ENCODE results near the gene DCUN1D3. TPM values are rescaled to one million over a fixed set of nuclear protein-coding genes. Genes with fewer than 3 reads are reported as not detected.

DCUN1D3 gene
- total RNA-seq, 1 experiment from 2014 or later = 16.1 TPM

DNA sequence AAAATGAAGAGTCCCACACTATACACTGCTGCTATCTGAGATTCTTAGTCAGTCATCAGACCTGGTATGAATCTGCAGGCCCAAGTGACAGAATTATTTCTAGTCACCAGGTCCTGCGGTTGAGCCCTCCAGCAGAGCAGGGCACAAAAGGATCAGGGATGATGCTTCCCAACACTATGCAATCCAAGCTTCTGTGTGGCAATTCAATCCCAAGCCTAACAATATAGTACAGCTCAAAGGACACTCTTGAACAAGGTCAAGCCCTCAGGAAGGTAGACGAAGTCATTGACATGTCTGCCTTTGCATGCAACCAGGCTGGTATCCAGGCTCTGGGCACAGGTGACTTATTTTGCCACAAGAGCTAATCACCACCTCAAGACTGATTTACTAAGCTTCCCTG lies 5.8 kb downstream of the DCUN1D3 start:
- Mint-ChIP-seq H3K27ac (no peak overlapping the region; a peak in 1 of 7 replicates), H3K4me3 (no peak overlapping the region), H3K4me1 (peaks cover 32 to 34% of the 10 kb centered on the region in 2 experiments), H3K27me3 (ENCODE audit: low read depth) (no peaks in the 10 kb centered on the region), H3K36me3 (ENCODE audit: insufficient read depth in 1 of 3, low read depth in 3 of 3) (peaks cover 13 to 42% (median 21%) of the 10 kb centered on the region in 3 experiments; a peak in 6 of 7 replicates), H3K9me3 (no peaks in the 10 kb centered on the region)
- Histone ChIP-seq H3K27ac (ENCODE audit: insufficient read length, low read depth, low read length) (no peak overlapping the region), H3K18ac (ENCODE audit: insufficient read length, low read depth, low read length) (no peak overlapping the region), H4K20me1 (ENCODE audit: control insufficient read depth, insufficient read depth, insufficient read length) (no peaks in the 10 kb centered on the region), H2BK12ac (ENCODE audit: insufficient read length, low read depth, low read length) (no peak overlapping the region), H3K9me3 (ENCODE audit: control insufficient read depth, low read depth, low read length) (no peaks in the 10 kb centered on the region), H4K5ac (ENCODE audit: insufficient read length, low read depth, low read length) (no peak overlapping the region), H3K56ac (ENCODE audit: insufficient read length, low read depth, low read length) (no peak overlapping the region), H3K79me1 (ENCODE audit: insufficient read depth, low read depth, low read length, poor library complexity, severe bottlenecking) (peaks cover 5% of the 10 kb centered on the region), H3K4ac (ENCODE audit: low read depth, low read length) (no peak overlapping the region), H3K4me2 (ENCODE audit: insufficient read depth, insufficient read length, low read length) (no peak overlapping the region), H3K79me2 (ENCODE audit: insufficient read depth, low read length) (peaks cover 21% of the 10 kb centered on the region; the same call in 1 of the 2 replicates), H2BK15ac (ENCODE audit: low read depth, low read length) (no peak overlapping the region), H3K14ac (ENCODE audit: insufficient read depth, low read length) (no peak overlapping the region), H2BK20ac (ENCODE audit: low read depth, low read length, poor library complexity, severe bottlenecking) (no peak overlapping the region), H2AFZ (ENCODE audit: low read length) (no peak overlapping the region), H3K23me2 (ENCODE audit: insufficient read length, low read depth, low read length, poor library complexity, severe bottlenecking) (peaks cover 3% of the 10 kb centered on the region), H2BK5ac (ENCODE audit: insufficient read length, low read length) (no peak overlapping the region), H4K8ac (replicated peaks; ENCODE audit: insufficient read length, low read depth, low read length) (no peak overlapping the region), H3K27me3 (ENCODE audit: insufficient read depth, low read length) (no peaks in the 10 kb centered on the region), H4K91ac (ENCODE audit: insufficient read length, low read depth, low read length) (no peak overlapping the region), H3K23ac (ENCODE audit: insufficient read length, low read depth, low read length) (no peak overlapping the region), H2BK120ac (ENCODE audit: low read depth, low read length, poor library complexity, severe bottlenecking) (no peak overlapping the region), H2AK5ac (ENCODE audit: insufficient read length, low read length) (no peak overlapping the region), H3K9ac (ENCODE audit: extremely low read depth, insufficient read length, low read length) (no peak overlapping the region), H3K4me1 (ENCODE audit: insufficient read depth, low read length) (peaks cover 4% of the 10 kb centered on the region; the same call in 1 of the 2 replicates), H3T11ph (ENCODE audit: low read length) (no peak overlapping the region)
- TF ChIP-seq, protein P1, sequence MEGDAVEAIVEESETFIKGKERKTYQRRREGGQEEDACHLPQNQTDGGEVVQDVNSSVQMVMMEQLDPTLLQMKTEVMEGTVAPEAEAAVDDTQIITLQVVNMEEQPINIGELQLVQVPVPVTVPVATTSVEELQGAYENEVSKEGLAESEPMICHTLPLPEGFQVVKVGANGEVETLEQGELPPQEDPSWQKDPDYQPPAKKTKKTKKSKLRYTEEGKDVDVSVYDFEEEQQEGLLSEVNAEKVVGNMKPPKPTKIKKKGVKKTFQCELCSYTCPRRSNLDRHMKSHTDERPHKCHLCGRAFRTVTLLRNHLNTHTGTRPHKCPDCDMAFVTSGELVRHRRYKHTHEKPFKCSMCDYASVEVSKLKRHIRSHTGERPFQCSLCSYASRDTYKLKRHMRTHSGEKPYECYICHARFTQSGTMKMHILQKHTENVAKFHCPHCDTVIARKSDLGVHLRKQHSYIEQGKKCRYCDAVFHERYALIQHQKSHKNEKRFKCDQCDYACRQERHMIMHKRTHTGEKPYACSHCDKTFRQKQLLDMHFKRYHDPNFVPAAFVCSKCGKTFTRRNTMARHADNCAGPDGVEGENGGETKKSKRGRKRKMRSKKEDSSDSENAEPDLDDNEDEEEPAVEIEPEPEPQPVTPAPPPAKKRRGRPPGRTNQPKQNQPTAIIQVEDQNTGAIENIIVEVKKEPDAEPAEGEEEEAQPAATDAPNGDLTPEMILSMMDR (conservative IDR thresholded peaks at IDR 0.05) = no peak
- no CpG with 5 or more reads among the region's 2 CpGs for WGBS (ENCODE audit: extremely low coverage, insufficient read length, low lambda C conversion rate)
- no peak for DNase-seq
